K562 (cell line): ENCODE data around the gene INTS13. TPM values are rescaled to one million over a fixed set of nuclear protein-coding genes. Genes with fewer than 3 reads are reported as not detected.

Source experiments
- ATF2 ChIP-seq: sonication (generic); formaldehyde crosslinking; IDR thresholded peaks from 2 replicates; pipeline ENCODE4 v1.8.1; 2022; ENCODE audit warnings: missing genetic modification reagents
- BRF1 ChIP-seq: IDR thresholded peaks from 3 replicates; pipeline ENCODE4 v1.6.1; 2011; ENCODE audit warnings: borderline replicate concordance, mild to moderate bottlenecking; ENCODE audit not compliant: insufficient read length; ENCODE audit errors: extremely low read depth
- CHD2 ChIP-seq: IDR thresholded peaks from 2 replicates; pipeline ENCODE4 v1.6.1; 2011; ENCODE audit warnings: low read depth, low read length
- EP300 ChIP-seq: IDR thresholded peaks from 2 replicates; pipeline ENCODE4 v1.6.1; 2012; ENCODE audit warnings: low read length, improper control_type of control experiment
- HDAC6 ChIP-seq: IDR thresholded peaks from 2 replicates; pipeline ENCODE4 v1.6.1; 2012; ENCODE audit warnings: low read depth, mild to moderate bottlenecking, control low read depth, inconsistent platforms, low read length, moderate library complexity
- MEIS2 ChIP-seq: fragments of 450-650 bp; IDR thresholded peaks from 2 replicates; pipeline ENCODE4 v1.6.1; 2014; ENCODE audit warnings: mild to moderate bottlenecking; ENCODE audit not compliant: partially characterized antibody
- MNT ChIP-seq, 2 experiments: fragments of 450-650 bp; conservative IDR thresholded peaks; 2 replicates each; pipeline ENCODE4 v1.6.1; 2017; ENCODE audit warnings: mild to moderate bottlenecking in 2 of 2, moderate library complexity in 2 of 2
- PKNOX1 ChIP-seq: fragments of 450-650 bp; IDR thresholded peaks from 2 replicates; pipeline ENCODE4 v1.6.1; 2016
- RAD21 ChIP-seq, 2 experiments: fragments of 250-450 bp in 1 of 2; fragments of 450-650 bp in 1 of 2; sonication (Bioruptor Pico) in 1 of 2; formaldehyde crosslinking in 1 of 2; IDR thresholded peaks in 1 of 2; conservative IDR thresholded peaks in 1 of 2; 2 replicates each; pipeline versions ENCODE4 v1.4.0 to v1.8.0; 2020 to 2022; ENCODE audit warnings: mild to moderate bottlenecking in 2 of 2, moderate library complexity in 1 of 2
- RBFOX2 ChIP-seq: fragments of 200-400 bp; formaldehyde crosslinking; IDR thresholded peaks from 2 replicates; pipeline ENCODE4 v1.6.1; 2017; ENCODE audit warnings: low read depth, mild to moderate bottlenecking, low read length, moderate library complexity
- STAT5B ChIP-seq: fragments of 250-450 bp; sonication (Bioruptor Pico); IDR thresholded peaks from 2 replicates; pipeline ENCODE4 v1.8.0; 2021; ENCODE audit warnings: mild to moderate bottlenecking, inconsistent platforms
- TFAP4 ChIP-seq: sonication (generic); formaldehyde crosslinking; IDR thresholded peaks from 2 replicates; pipeline ENCODE4 v1.8.0; 2022; ENCODE audit warnings: missing genetic modification reagents, mild to moderate bottlenecking, moderate library complexity, borderline replicate concordance
- USF1 ChIP-seq: sonication (generic); formaldehyde crosslinking; IDR thresholded peaks from 2 replicates; pipeline ENCODE4 v1.9.0; 2022; ENCODE audit warnings: mild to moderate bottlenecking, missing genetic modification reagents
- ZBTB12 ChIP-seq: fragments of 250-450 bp; sonication (Bioruptor Pico); IDR thresholded peaks from 2 replicates; pipeline ENCODE4 v1.4.0; 2020
- ZBTB33 ChIP-seq: sonication (generic); formaldehyde crosslinking; IDR thresholded peaks from 2 replicates; pipeline ENCODE4 v1.8.1; 2023; ENCODE audit warnings: mild to moderate bottlenecking, missing genetic modification reagents
- ZNF175 ChIP-seq: fragments of 200-800 bp; sonication (Bioruptor generic); IDR thresholded peaks from 2 replicates; pipeline ENCODE4 v1.6.1; 2016; ENCODE audit warnings: low read depth, mild to moderate bottlenecking, missing genetic modification characterization, missing compliant biosample characterization
- ZNF23 ChIP-seq: fragments of 250-450 bp; sonication (Bioruptor Pico); IDR thresholded peaks from 2 replicates; pipeline ENCODE4 v1.4.0; 2020; ENCODE audit warnings: mild to moderate bottlenecking
- polyA plus RNA-seq, 8 experiments: library from polyadenylated mRNA; depleted of rRNA in 4 of 8; stranded (reverse) in 5 of 8; unstranded in 3 of 8; fragments of >200 nt; fragmentation: Nextera tagmentation in 2 of 8; fragmentation: Illumina TruSeq in 1 of 8; extraction: Ambion mirVana in 2 of 8; extraction: Trizol in 1 of 8; gene quantifications; 2 replicates each; pipeline versions ENCODE4 v1.2.1 to v1.2.3, GENCODE V29; 2011 to 2014; ENCODE audit warnings: inconsistent platforms in 1 of 8, missing spikeins in 1 of 8
- total RNA-seq, 7 experiments: library from RNA; depleted of rRNA in 6 of 7; stranded (reverse); fragments of >200 nt in 6 of 7; fragmentation: Illumina TruSeq in 2 of 7; extraction: Trizol in 2 of 7; gene quantifications; 2 replicates each; pipeline versions ENCODE4 v1.2.1 to v1.2.3, GENCODE V29; 2011 to 2021; ENCODE audit warnings: low replicate concordance in 1 of 7

INTS13 gene
- total and polyA plus RNA-seq, 9 of the 15 experiments (the other 6 are each of a cell fraction or from before 2014, with no cell fraction given), result 48.3 to 91.8 (median 78.1) TPM

GRCh38 chr12:26935636-26936378 is 2.0 kb downstream of the INTS13 start (continued):
- TF ChIP-seq CHD2 (no peak), EP300 (0 out of 2 replicates have a peak, but pooled peaks have one; percentile 11), MNT (conservative IDR thresholded peaks at IDR 0.05) (peak in 1 of 2 experiments; percentile 49; a peak in 2 of 4 replicates), ZNF175 (no peak), TFAP4 (CRISPR knock-in tag) (peak; percentile 24; the same call in 1 of the 2 replicates), ZNF23 (no peak), PKNOX1 (peak; percentile 65), RAD21 (CRISPR knock-in tag; conservative IDR thresholded peaks at IDR 0.05 in 1 of 2, IDR thresholded peaks at IDR 0.05 in 1 of 2) (no peak), STAT5B (CRISPR knock-in tag) (no peak), ZBTB12 (CRISPR knock-in tag) (no peak), ATF2 (CRISPR knock-in tag) (no peak), HDAC6 (no peak), USF1 (CRISPR knock-in tag) (no peak), BRF1 (no peak), MEIS2 (peak; percentile 10), RBFOX2 (0 out of 2 replicates have a peak, but pooled peaks have one; percentile 18), ZBTB33 (CRISPR knock-in tag) (no peak)
